LNCaP clone FGC (cell line): ENCODE results near the gene GAPVD1.
"Not testable (repeated sequence)": the region's sequence is repeated elsewhere in the genome, so short reads cannot be mapped to it uniquely, and the experiment has no call there.

ENCODE experiments used
- DNase-seq: peaks from one replicate; pipeline ENCODE4 v3.0.0-alpha.2; 2011; ENCODE audit warnings: low read depth
- H3K4me3 ChIP-seq: 2 replicates; pipeline ENCODE4 v1.5.1; 2011; ENCODE audit warnings: mild to moderate bottlenecking, low read depth, low read length, control low read depth
- CTCF ChIP-seq: IDR thresholded peaks from 2 replicates; pipeline ENCODE4 v1.5.1; 2012; ENCODE audit warnings: mild to moderate bottlenecking; ENCODE audit not compliant: control insufficient read depth, insufficient read depth; ENCODE audit errors: extremely low read depth

GAPVD1 gene

GRCh38 chr9:125295657-125296056 lies 34.0 kb downstream of the GAPVD1 start:
- DNase-seq: no peak
- H3K4me3 ChIP-seq: no peak overlapping the region
- no peak for TF ChIP-seq CTCF

GRCh38 chr9:125296843-125297372 lies 35.3 kb downstream of the GAPVD1 start:
- H3K4me3 ChIP-seq: no peak overlapping the region
- no peak for TF ChIP-seq CTCF
- peak; percentile 97 for DNase-seq

GRCh38 chr9:125297917-125298316 lies 36.3 kb downstream of the GAPVD1 start:
- no peak for TF ChIP-seq CTCF
- H3K4me3 ChIP-seq: no peak overlapping the region
- no peak for DNase-seq

- no peak for TF ChIP-seq CTCF
- no peak overlapping the region for H3K4me3 ChIP-seq
- no peak for DNase-seq
Measured at GRCh38 chr9:125302241-125302640, 40.6 kb downstream of the GAPVD1 start.

- H3K4me3 ChIP-seq: no peak overlapping the region
- TF ChIP-seq CTCF: no peak
- no peak for DNase-seq
Measured at GRCh38 chr9:125304273-125304672, 42.6 kb downstream of the GAPVD1 start.

- no peak overlapping the region for H3K4me3 ChIP-seq
- no peak for DNase-seq
- no peak for TF ChIP-seq CTCF
Measured at GRCh38 chr9:125312411-125312810, 50.8 kb downstream of the GAPVD1 start.

GRCh38 chr9:125316359-125316758 lies 54.7 kb downstream of the GAPVD1 start:
- DNase-seq, H3K4me3 ChIP-seq: not testable (repeated sequence)
